Activated T-helper 1 cell treated with anti-CD3 and anti-CD28 coated beads, Interleukin-12 subunit alpha, Interleukin-12 subunit beta, Interleukin-2, Interleukin-4 antibody, amounts not matched to agents 30 ng/mL and 10 ng/mL and 1 ng/mL, durations not matched to agents 14 hours and 24 hours and 36 hours (primary cell): ENCODE results near the gene CHCHD6. TPM values are rescaled to one million over a fixed set of nuclear protein-coding genes. Genes with fewer than 3 reads are reported as not detected.

Experiments
- DNase-seq: peaks from one replicate; pipeline ENCODE4 v3.0.0; 2021; ENCODE audit warnings: low spot score
- H3K27ac Mint-ChIP-seq: one replicate; pipeline ENCODE4 v1.8.0; 2021; ENCODE audit warnings: mild to moderate bottlenecking, mixed read lengths
- H3K27me3 Mint-ChIP-seq: one replicate; pipeline ENCODE4 v1.8.0; 2022; ENCODE audit warnings: mild to moderate bottlenecking, moderate library complexity, mixed read lengths; ENCODE audit not compliant: insufficient read depth
- H3K36me3 Mint-ChIP-seq: one replicate; pipeline ENCODE4 v1.8.0; 2021; ENCODE audit warnings: low read depth, mixed read lengths
- H3K4me1 Mint-ChIP-seq: one replicate; pipeline ENCODE4 v1.8.0; 2021; ENCODE audit warnings: low read depth, mixed read lengths
- H3K4me3 Mint-ChIP-seq: one replicate; pipeline ENCODE4 v1.8.0; 2021; ENCODE audit warnings: mild to moderate bottlenecking, moderate library complexity, mixed read lengths
- H3K9me3 Mint-ChIP-seq: one replicate; pipeline ENCODE4 v1.8.0; 2021; ENCODE audit warnings: mixed read lengths
- intact Hi-C: fragments of 100-400 bp; cut with micrococcal nuclease; formaldehyde crosslinking; loops from one replicate; pipeline ENCODE4 v1.15.1; 2024
- total RNA-seq: library from RNA; stranded (reverse); gene quantifications from 2 replicates; pipeline ENCODE4 v1.2.3, GENCODE V29; 2022

The CHCHD6 gene
- total RNA-seq, 1 donor from 2014 or later: 17.5 TPM

- no peaks in the 10 kb centered on the region for H3K27me3 Mint-ChIP-seq
- no peak overlapping the region for H3K27ac Mint-ChIP-seq
- H3K4me1 Mint-ChIP-seq: no peaks in the 10 kb centered on the region
- H3K36me3 Mint-ChIP-seq: no peaks in the 10 kb centered on the region
- H3K4me3 Mint-ChIP-seq: no peak overlapping the region
- intact Hi-C loops: no loop called here
- no peak for DNase-seq
- H3K9me3 Mint-ChIP-seq: no peaks in the 10 kb centered on the region
These were observed 292.9 kb downstream of the CHCHD6 start for GRCh38 chr3:126996905-126997304.

GRCh38 chr3:126997455-126998038 is 293.5 kb downstream of the CHCHD6 start:
- Mint-ChIP-seq H3K4me1 (no peaks in the 10 kb centered on the region), H3K27me3 (no peaks in the 10 kb centered on the region), H3K9me3 (no peaks in the 10 kb centered on the region), H3K36me3 (no peaks in the 10 kb centered on the region), H3K27ac (no peak overlapping the region), H3K4me3 (no peak overlapping the region)
- DNase-seq: no peak
- intact Hi-C loops: no loop called here

GRCh38 chr3:126998320-126998719 is 294.3 kb downstream of the CHCHD6 start:
- H3K36me3 Mint-ChIP-seq: no peaks in the 10 kb centered on the region
- H3K27me3 Mint-ChIP-seq: no peaks in the 10 kb centered on the region
- H3K4me3 Mint-ChIP-seq: no peak overlapping the region
- no peaks in the 10 kb centered on the region for H3K9me3 Mint-ChIP-seq
- no peak for DNase-seq
- intact Hi-C loops: no loop called here
- H3K4me1 Mint-ChIP-seq: no peaks in the 10 kb centered on the region
- no peak overlapping the region for H3K27ac Mint-ChIP-seq

- Mint-ChIP-seq H3K36me3 (no peaks in the 10 kb centered on the region), H3K9me3 (no peaks in the 10 kb centered on the region), H3K4me3 (no peak overlapping the region), H3K27me3 (no peaks in the 10 kb centered on the region), H3K27ac (no peak overlapping the region), H3K4me1 (no peaks in the 10 kb centered on the region)
- no peak for DNase-seq
- intact Hi-C loops: no loop called here
These were observed 294.7 kb downstream of the CHCHD6 start for GRCh38 chr3:126998728-126999127.

- no peak overlapping the region for H3K4me3 Mint-ChIP-seq
- H3K4me1 Mint-ChIP-seq: no peaks in the 10 kb centered on the region
- no peaks in the 10 kb centered on the region for H3K27me3 Mint-ChIP-seq
- intact Hi-C loops: no loop called here
- no peaks in the 10 kb centered on the region for H3K36me3 Mint-ChIP-seq
- no peak for DNase-seq
- H3K9me3 Mint-ChIP-seq: no peaks in the 10 kb centered on the region
- H3K27ac Mint-ChIP-seq: no peak overlapping the region
These were observed 295.3 kb downstream of the CHCHD6 start for GRCh38 chr3:126999383-126999782.

- DNase-seq: no peak
- Mint-ChIP-seq H3K9me3 (no peaks in the 10 kb centered on the region), H3K4me1 (no peaks in the 10 kb centered on the region), H3K27ac (no peak overlapping the region), H3K36me3 (no peaks in the 10 kb centered on the region), H3K4me3 (no peak overlapping the region), H3K27me3 (no peaks in the 10 kb centered on the region)
- intact Hi-C loops: no loop called here
These were observed 296.1 kb downstream of the CHCHD6 start for GRCh38 chr3:127000119-127000518.

- Mint-ChIP-seq H3K9me3 (no peaks in the 10 kb centered on the region), H3K36me3 (no peaks in the 10 kb centered on the region), H3K4me3 (no peak overlapping the region), H3K27me3 (no peaks in the 10 kb centered on the region), H3K27ac (no peak overlapping the region), H3K4me1 (no peaks in the 10 kb centered on the region)
- DNase-seq: no peak
- intact Hi-C loops: no loop called here
These were observed 296.7 kb downstream of the CHCHD6 start for GRCh38 chr3:127000761-127001160.

- no peaks in the 10 kb centered on the region for H3K36me3 Mint-ChIP-seq
- no peak overlapping the region for H3K27ac Mint-ChIP-seq
- H3K4me3 Mint-ChIP-seq: no peak overlapping the region
- H3K27me3 Mint-ChIP-seq: no peaks in the 10 kb centered on the region
- H3K9me3 Mint-ChIP-seq: no peaks in the 10 kb centered on the region
- no peak for DNase-seq
- H3K4me1 Mint-ChIP-seq: no peaks in the 10 kb centered on the region
- intact Hi-C loops: no loop called here
These were observed 297.6 kb downstream of the CHCHD6 start for GRCh38 chr3:127001486-127002194.

- H3K4me1 Mint-ChIP-seq: no peaks in the 10 kb centered on the region
- H3K36me3 Mint-ChIP-seq: no peaks in the 10 kb centered on the region
- intact Hi-C loops: no loop called here
- no peak for DNase-seq
- H3K27ac Mint-ChIP-seq: no peak overlapping the region
- no peaks in the 10 kb centered on the region for H3K9me3 Mint-ChIP-seq
- H3K27me3 Mint-ChIP-seq: no peaks in the 10 kb centered on the region
- no peak overlapping the region for H3K4me3 Mint-ChIP-seq
These were observed 298.4 kb downstream of the CHCHD6 start for GRCh38 chr3:127002195-127003174.

- H3K27ac Mint-ChIP-seq: no peak overlapping the region
- H3K9me3 Mint-ChIP-seq: no peaks in the 10 kb centered on the region
- no peak for DNase-seq
- H3K4me1 Mint-ChIP-seq: no peaks in the 10 kb centered on the region
- intact Hi-C loops: no loop called here
- no peaks in the 10 kb centered on the region for H3K36me3 Mint-ChIP-seq
- H3K4me3 Mint-ChIP-seq: no peak overlapping the region
- H3K27me3 Mint-ChIP-seq: no peaks in the 10 kb centered on the region
These were observed 299.1 kb downstream of the CHCHD6 start for GRCh38 chr3:127003175-127003555.

GRCh38 chr3:127003601-127004280 is 299.7 kb downstream of the CHCHD6 start:
- Mint-ChIP-seq H3K9me3 (no peaks in the 10 kb centered on the region), H3K36me3 (no peaks in the 10 kb centered on the region), H3K4me3 (no peak overlapping the region), H3K27me3 (no peaks in the 10 kb centered on the region), H3K4me1 (no peaks in the 10 kb centered on the region), H3K27ac (no peak overlapping the region)
- intact Hi-C loops: no loop called here
- DNase-seq: no peak

GRCh38 chr3:127004641-127005397 is 300.8 kb downstream of the CHCHD6 start:
- intact Hi-C loops: no loop called here
- Mint-ChIP-seq H3K9me3 (no peaks in the 10 kb centered on the region), H3K36me3 (no peaks in the 10 kb centered on the region), H3K27ac (no peak overlapping the region), H3K27me3 (no peaks in the 10 kb centered on the region), H3K4me1 (no peaks in the 10 kb centered on the region), H3K4me3 (no peak overlapping the region)
- DNase-seq: no peak
